Superior temporal gyrus (tissue), 1 donor: ENCODE measurements around the gene DICER1.
"Not testable (repeated sequence)": the region's sequence is repeated elsewhere in the genome, so short reads cannot be mapped to it uniquely, and the experiment has no call there.

Experiments used
- DNase-seq: peaks from one replicate; pipeline ENCODE4 v3.0.0-alpha.2; 2016; ENCODE audit errors: extremely low spot score

DICER1 gene

DNA sequence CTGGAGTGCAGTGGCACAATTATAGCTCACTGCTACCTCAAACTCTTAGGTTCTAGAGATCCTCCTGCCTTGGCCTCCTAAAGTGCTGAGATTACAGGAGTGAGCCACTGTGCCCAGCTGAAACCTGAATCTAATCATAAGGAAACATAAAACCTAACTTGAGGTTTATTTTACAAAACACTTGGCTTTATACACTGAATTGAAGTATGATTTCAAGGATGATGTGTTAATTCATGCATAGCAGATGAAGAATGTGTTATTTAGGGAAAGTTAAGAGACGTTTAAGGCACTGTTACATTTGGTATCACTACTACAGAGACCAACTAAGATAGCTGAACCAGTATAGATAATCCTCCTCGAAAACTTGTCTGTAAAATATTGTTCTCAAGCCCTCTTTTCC lies 6.4 kb downstream of the DICER1 start:
- peak; percentile 33 for DNase-seq

- DNase-seq: no peak
These were observed 7.9 kb downstream of the DICER1 start for GRCh38 chr14:95149441-95149840.

DNA sequence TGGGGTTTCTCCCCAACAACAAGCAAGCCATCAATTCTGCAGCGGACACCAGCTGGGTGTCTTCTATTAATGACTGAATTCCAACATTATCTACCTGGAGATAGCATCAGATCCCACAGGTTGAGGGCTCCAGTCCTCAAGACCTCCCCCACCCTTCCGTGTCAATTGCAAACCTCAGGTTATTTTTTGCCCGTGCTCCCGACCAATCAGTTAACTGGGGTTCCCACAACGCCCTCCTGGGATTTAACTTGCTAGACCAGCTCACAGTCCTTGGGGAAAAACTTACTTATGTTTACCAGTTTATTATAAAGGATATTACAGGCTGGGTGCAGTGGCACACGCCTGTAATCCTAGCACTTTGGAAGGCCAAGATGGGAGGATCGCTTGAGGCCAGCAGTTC lies 9.7 kb downstream of the DICER1 start:
- no peak for DNase-seq

DNA sequence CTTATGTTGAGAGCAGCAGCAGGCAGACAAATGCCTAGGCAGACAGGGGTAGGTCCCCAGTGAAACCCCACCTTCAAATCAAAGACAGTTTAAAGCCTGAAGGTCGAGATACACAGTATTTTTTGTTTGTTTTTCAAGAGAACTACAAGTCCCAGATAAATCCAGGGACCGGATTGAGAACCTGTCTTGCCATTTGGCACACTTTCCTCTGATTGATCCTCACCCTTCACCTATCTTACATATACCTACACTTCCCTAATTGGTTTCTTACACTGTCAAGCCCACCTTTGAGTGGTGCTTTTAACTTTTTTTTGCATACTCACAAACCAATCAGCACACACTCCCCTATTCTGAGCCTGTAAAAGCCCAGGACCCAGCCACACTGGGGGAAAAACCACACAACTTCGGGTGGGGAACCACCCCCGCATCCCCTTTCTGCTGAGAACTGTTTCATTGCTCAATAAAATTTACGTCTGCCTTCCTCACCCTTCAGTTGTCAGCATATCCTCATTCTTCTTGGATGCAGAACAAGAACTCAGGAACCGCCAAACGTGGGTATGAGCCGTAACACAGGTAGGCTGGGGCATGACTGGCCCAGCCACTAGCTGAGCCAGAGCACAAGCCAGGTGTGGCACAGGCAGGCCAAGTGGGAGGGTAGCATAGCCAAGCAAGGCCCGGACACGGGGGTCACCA lies 11.1 kb downstream of the DICER1 start:
- no peak for DNase-seq

GRCh38 chr14:95144849-95145248 lies 12.5 kb downstream of the DICER1 start:
- no peak for DNase-seq

GRCh38 chr14:95143808-95144620 lies 13.3 kb downstream of the DICER1 start:
- peak; percentile 55 for DNase-seq

- DNase-seq: no peak
These were observed 15.1 kb downstream of the DICER1 start for GRCh38 chr14:95142208-95142607.

- DNase-seq: no peak
These were observed 15.6 kb downstream of the DICER1 start for GRCh38 chr14:95141684-95142083.

GRCh38 chr14:95140060-95140858 lies 17.1 kb downstream of the DICER1 start:
- DNase-seq: peak; percentile 81

GRCh38 chr14:95138876-95139275 lies 18.5 kb downstream of the DICER1 start:
- DNase-seq: no peak

DNA sequence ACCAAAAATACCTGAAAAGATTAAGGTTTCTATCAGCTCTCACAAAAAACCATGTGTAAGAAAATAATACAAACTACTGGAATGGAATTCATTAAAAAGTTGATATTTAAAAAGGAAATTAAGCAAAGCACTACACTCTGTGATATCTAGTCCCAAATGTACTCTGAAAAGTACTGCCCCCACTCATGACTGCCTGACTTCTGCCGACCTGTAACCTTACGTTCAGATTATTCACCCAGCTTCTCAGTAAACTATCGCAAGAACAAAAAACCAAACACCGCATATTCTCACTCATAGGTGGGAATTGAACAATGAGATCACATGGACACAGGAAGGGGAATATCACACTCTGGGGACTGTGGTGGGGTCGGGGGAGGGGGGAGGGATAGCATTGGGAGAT lies 18.9 kb downstream of the DICER1 start:
- DNase-seq: not testable (repeated sequence)

DNA sequence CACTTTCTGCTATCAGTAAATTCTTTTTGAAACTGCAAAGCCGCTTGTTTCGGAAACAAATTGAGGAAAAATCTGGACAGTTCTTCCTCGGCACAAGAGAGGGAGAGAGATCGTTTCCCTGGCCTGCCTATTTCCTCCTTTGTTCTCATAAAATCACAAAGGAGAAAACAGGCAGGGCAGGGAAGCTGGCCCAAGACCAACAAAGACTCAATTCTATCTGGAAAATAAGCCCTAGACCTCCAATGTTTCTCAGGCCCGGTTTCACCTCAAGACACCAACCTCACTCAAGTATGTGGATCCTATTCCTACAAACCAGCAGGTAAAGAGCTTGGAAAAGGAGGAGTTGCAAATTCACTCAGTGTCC lies 19.5 kb downstream of the DICER1 start:
- peak; percentile 69 for DNase-seq

DNA sequence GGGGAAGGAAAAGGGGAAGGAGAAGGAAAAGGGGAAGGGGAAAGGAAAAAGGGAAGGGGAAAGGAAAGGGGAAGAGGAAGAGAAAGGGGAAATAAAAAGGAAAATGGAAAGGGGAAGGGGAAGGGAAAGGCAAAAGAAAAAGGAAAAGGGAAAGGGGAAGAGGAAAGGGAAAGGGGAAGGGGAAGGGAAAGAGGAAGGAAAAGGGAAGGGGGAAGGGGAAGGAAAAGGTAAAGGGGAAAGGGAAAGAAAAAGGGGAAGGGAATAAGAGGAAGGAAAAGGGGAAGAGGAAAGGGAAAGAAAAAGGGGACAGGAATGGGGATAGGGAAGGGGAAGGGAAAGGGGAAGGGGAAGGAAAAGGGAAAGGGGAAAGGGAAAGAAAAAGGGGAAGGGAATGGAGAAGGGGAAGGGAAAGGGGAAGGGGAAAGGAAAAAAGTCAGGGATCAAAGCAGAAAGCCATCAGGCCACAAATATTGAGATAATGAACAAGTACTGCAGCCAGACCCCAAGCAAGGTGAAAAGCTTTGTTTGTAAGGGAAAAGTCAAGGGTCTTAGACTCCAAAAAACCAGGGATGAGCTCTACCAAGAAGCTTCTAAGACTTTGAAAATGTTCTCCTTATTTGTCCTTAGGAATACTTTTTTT lies 20.0 kb downstream of the DICER1 start:
- DNase-seq: no peak

DNA sequence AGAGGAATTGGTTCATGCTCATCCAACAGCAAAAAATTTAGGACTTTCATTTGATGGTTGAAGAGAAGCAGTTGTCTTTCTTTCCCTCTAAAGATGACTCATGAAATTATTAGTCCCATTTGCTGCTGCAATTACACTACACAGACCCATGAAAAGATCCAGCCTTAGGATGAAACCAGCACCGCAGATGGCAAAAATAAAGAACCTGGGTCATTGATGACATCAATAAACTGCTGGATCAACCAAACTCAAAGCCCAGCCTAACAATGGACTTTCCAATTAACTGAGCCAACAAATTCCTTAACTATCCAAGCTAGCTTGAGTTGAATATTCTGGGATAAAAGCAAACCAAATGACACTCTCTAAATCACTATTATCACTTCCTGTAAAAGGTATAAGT lies 20.7 kb downstream of the DICER1 start:
- DNase-seq: no peak

GRCh38 chr14:95134304-95134933 lies 22.9 kb downstream of the DICER1 start:
- no peak for DNase-seq

GRCh38 chr14:95133282-95133681 lies 24.0 kb downstream of the DICER1 start:
- peak; percentile 72 for DNase-seq

GRCh38 chr14:95132760-95133159 lies 24.6 kb downstream of the DICER1 start:
- DNase-seq: no peak

DNA sequence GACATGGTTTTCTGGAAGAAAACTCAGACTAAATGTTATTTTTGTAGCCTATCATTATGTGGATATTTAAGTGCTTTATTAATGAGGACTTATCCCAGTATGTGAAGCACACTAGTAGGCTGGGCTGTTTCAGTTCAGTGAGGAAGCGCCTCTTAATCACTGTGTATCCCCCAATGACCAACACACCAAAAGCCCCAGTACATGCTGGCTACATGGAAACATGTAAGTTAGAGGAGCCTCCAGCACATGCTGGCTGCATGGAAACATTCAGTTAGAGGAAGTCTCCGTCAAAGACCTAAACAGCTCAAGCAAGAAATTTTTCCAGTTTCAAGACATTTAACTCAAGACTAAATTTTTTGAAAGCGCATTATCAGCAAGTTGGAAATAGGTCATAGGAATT lies 26.8 kb downstream of the DICER1 start:
- no peak for DNase-seq

DNA sequence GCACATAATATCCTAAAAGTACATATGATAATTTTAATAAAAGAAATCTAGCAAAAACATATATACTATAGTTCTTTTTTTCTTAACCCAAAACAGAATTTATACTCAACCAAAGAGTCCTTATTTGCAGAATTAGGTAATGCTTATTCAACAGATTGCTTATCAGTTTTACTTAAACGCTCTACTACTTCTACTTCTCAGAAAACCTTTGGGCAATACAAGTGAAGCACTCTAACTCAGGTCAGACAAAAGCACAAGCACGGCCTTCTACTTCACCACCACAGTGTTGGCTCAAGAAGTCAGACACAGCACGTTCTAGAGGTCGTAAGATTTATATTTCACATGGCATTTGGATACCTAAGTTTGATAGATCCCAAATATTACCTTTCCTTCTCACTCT lies 29.2 kb downstream of the DICER1 start:
- no peak for DNase-seq

DNA sequence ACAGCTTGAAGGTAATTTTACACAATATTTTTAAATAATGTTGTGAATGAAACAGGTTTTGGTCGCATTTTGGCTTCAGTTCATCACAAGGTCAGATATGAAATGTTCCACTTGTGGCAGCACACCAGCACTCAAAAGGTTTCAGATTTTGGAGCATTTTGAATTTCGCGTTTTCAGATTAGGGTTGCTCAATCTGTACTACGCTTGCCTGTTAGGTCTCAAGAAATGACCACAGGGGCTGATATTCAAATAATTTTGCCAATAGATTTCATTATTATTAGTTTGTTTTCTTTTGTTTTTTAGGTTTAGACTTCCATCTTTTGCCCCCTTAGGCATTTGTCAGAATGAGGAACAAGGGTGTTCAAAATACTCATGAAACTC lies 29.8 kb downstream of the DICER1 start:
- no peak for DNase-seq

- no peak for DNase-seq
These were observed 30.3 kb downstream of the DICER1 start for GRCh38 chr14:95126906-95127530.
